Measurements from ENCODE around the gene CDRT4.

GRCh38 chr17:15388356-15389041, 78.9 kb downstream of the CDRT4 start:
- TF ChIP-seq YY1 (IDR thresholded peaks at IDR 0.05; ENCODE audit: low read depth) (no peak), MAX (IDR thresholded peaks at IDR 0.05; ENCODE audit: low read depth) (no peak), CTCF (IDR thresholded peaks at IDR 0.05) (no peak), ZBTB33 (IDR thresholded peaks at IDR 0.05; ENCODE audit: borderline replicate concordance, low read depth) (no peak), GABPA (IDR thresholded peaks at IDR 0.05; ENCODE audit: low read depth) (no peak), EP300 (IDR thresholded peaks at IDR 0.05; ENCODE audit: borderline replicate concordance in 1 of 2, low read depth in 1 of 2, low read length in 1 of 2) (no peak), MEF2A (IDR thresholded peaks at IDR 0.05; ENCODE audit: borderline replicate concordance, low read depth) (no peak)

Measured in SK-N-SH (cell line).